HG03108 (cell line): ENCODE measurements around the gene GSC2.

Experiments used
- ATAC-seq: cut with Tn5 transposase; IDR thresholded peaks from one replicate; pipeline ENCODE4 v1.9.1; 2021; ENCODE audit warnings: moderate library complexity; ENCODE audit not compliant: unreplicated experiment

Gene GSC2

DNA sequence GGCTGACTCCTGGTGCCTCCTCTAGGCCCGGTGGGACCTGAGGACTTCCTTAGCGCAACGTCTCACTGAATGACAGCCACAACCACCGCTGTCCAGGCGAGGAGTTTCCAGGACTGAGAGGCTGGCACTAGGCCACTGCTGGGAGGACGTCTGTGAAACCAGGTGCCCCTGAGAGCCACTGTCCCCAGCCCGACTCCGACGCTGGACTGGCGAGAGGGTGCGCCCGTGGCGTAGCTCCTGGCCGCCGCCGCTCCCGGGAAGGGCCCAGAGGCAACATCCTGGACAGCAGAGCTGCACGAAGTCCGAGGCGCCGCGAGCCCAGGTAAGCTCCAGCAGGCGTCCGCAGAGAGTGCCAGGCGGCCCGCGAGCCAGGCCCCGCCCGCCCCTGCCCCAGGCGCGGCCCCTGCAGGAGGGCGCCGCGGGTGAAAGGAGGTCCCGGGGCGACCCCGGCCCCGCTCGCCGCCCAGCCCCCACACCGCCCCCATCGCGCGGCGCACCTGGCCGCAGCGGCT, 28.4 kb downstream of the GSC2 start:
- peak; percentile 10 for ATAC-seq

DNA sequence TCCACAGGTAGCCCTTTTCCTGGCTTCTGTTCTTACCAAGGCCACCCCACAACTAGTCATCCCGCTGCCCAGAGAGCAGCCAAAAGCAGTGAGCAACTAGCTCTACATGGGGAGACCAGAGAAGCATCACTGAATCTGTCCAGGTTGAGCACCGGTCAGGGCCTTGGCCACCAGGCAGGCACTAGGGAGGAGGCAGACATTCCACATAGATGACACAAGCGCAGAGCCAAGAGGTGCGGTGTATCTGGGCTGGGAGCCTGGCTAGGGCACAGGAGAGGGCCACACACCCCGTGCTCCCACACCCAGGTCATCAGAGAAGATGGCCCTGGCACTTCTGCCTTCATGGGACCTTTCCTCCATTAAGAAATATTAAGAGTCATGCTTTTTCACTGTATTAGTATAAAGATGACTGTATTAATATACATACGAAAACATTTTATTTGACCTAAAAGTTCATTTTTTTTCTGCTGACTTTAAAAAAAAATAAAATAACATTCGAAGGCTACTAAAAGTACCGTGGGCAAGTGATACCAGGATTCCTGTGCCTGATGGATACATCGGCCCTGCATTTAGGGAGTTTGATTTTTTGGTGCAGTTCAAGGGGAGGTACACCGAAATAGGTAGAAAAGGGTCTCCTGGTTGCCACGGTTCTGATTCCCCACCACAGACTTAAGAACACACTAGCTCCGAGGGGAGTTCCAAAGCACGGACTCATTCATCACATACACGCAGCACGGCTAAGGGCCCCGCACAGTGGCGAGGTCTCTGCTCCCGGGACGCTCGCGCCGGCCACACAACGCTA, 29.1 kb downstream of the GSC2 start:
- ATAC-seq = no peak

DNA sequence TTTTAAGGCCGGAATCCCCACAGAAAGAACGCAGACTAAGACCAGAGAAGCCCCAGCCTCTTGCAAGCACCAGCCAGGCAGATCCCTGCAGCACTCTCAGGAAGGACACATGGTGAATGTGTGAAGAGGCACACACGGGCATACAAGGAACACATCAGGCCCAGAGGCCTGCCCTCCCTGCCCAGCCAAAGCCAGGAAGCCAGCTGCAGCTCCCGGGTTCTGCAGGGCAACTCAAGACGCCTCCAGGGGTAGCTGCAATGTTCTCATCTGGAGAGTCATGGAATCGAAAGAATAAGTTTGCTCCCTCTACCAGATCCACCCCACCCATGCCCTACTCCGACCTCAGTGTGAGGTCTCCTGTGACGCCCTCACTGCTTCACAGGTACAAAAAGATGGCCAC, 30.1 kb downstream of the GSC2 start:
- no peak for ATAC-seq

DNA sequence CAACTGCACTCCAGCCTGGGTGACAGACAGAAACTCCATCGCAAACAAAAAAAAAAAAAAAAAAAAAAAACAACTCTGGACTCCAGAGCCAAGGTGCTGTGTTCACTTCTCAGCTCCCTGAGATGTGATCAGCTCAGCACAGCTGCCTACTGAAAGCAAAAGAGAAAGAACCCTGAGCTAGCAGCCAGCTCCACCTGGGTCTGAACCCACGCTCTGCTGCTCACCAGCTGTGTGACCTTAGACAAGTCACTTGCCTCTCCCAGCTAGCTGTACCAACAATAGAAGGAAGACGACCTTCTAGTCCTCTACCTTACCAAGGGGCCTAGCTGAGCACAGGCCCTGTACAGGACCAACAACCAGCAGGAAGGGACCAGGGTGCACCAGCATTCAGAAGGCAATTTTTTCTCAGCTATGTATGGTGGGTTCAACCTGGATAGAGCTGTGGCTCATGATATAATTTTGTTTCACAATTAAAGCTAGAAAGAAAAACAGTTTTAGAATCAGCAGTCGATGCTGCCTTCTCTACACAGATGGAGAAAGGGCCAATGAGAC, 31.7 kb downstream of the GSC2 start:
- ATAC-seq = peak; percentile 30

DNA sequence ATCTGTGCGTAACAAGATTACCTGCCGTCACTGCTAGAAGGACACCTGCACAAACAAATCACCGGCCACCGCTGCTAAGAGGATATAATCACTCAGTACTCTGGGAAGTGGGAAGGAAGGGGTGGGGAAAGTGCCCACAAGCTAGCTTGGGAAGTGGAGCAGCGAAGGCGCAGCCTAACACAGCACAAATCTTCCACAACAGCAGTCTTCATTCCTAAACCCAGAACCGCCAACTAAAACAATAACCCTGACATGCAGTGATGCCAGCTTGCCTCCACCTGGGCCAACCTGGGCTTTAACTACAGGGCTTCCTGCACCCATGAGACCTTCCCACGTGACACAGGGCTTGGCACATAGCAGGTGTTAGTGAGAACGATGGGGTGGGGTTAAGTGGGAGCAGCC, 33.0 kb downstream of the GSC2 start:
- ATAC-seq = no peak

DNA sequence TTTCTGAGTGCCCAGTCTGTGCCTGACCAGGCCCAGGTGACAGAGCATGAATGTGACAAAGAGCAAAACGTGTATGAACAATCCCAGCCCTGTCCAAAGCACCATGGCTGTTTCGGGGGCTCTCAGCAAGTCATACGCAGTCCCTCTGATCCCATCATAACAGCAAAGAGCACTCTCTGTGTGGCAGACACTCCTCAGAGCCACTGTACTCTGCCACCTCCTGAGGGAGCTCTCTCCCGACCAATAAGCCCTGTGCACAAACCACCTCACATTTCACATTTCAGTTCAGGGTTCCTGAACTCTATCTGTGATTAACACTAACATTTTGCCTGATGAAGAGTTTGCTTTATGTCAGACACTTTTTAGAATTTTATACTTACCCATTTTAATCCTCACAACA, 34.5 kb downstream of the GSC2 start:
- no peak for ATAC-seq

DNA sequence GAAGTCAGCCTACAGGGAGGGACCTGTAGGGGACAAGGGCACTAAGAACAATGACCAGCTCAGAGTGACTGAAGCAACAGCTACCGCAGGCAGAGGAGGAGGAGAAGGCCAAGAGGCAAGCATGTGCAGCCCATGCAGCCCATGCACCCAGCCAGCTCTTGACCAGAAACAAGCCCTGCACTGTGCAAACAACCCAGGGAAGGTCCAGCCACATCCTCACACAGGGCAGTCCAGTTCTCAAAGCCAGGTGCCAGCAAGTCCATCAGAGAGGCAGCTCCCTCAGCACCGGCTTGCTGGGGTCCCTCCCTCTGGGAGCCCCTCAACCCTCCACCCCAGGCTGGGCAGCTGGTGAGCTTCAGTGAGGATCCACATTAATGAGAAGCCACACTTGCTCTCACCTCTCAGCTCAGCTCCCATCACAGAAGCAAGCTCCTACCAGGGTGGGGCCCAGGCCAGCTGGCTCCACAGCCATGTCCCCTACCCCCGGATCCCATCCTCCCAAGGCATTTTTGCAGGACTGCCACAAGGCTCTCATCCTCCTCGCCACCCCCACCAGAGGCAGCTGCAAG, 35.0 kb downstream of the GSC2 start:
- no peak for ATAC-seq

DNA sequence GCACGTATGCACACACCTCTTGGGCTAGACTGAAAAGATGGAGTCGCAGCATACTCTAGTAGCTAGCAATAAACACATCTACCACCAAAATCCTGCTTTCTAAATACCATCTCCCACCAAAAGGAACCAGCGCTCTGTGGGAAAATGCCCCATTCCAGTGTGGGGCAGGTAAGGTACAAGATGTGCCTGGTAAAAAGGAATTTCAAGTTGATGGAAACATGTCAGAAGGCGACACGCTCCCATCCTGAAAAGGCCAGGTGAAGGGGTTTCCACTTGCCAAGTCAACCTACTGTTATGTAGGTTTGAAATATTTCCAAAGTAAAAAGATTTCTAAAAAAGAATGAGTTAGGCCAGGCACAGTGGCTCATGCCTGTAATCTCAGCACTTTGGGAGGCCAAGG, 36.7 kb downstream of the GSC2 start:
- ATAC-seq = no peak

DNA sequence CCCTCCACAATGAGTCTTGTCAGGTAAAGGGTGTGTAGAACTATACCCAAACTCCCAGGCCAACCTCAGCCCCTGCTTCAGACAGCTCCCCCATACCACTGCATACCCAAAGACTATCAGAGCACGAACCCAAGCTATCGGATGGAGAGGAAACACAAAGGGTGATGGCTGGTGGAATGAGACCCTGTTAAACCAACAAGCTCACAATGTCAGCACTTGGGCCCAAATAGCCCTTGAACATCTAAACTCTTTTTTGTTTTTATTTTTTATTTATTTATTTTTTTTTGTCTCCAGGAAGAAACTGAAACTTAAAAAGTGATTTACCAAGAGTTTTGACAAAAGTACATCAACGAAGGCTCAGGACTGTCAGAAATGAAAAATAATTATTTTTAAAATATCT, 38.5 kb downstream of the GSC2 start:
- no peak for ATAC-seq

DNA sequence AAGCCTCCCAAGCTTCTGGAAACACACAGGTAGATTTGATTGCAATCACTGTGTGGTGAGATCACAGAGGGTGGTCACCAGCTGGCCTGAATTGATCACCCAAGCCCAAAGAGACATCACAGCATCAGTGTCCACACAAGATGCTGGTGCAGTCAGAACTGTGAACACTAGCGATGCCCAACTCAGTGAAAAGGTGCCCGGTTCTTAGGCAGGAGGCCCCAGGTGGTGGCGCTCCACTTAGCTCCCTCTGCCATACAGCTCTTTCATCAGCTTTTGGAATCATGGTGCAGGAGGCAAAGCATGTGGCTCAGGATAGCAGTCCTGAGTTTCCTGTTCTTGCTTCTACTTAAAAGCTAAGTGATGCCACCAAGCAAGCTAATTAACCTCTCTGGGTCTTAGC, 39.0 kb downstream of the GSC2 start:
- no peak for ATAC-seq

DNA sequence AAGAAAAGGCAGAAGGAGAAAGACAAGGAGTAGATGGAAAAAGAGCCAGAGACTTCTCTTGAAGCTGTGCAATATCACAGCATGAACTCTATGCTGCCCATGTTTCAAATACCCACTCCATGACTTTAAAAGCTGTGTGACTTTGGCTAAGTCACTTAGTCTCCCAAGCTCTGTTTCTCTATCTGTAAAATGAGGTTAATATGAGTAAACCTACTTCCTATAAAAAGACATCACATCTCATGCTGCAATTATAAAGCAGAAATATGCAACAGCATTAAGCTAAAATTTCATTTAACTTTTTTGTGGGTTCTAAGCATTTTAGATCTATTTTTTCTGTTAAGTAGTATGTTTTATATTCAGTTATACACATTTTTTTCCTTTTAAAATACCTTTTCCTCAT, 39.4 kb downstream of the GSC2 start:
- ATAC-seq = no peak

DNA sequence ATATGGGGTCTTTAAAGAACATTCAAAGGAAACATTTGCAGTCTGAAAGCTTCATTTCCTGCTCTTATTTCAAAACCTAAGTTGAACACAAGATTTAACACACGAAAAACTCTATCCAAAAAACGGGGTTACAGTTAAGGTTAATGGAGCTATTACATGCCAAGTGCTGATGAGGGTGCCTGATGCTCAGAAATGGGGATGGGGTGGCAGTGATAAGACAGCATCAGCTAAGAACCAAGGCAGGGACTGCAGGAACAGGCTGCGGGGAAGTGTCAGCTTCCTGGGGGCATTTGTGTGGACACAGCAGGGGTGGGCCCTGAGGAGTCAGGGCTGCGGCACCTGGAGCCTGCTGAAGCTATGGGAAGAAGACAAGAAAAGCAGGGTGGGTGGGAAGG, 40.0 kb downstream of the GSC2 start:
- ATAC-seq = no peak

DNA sequence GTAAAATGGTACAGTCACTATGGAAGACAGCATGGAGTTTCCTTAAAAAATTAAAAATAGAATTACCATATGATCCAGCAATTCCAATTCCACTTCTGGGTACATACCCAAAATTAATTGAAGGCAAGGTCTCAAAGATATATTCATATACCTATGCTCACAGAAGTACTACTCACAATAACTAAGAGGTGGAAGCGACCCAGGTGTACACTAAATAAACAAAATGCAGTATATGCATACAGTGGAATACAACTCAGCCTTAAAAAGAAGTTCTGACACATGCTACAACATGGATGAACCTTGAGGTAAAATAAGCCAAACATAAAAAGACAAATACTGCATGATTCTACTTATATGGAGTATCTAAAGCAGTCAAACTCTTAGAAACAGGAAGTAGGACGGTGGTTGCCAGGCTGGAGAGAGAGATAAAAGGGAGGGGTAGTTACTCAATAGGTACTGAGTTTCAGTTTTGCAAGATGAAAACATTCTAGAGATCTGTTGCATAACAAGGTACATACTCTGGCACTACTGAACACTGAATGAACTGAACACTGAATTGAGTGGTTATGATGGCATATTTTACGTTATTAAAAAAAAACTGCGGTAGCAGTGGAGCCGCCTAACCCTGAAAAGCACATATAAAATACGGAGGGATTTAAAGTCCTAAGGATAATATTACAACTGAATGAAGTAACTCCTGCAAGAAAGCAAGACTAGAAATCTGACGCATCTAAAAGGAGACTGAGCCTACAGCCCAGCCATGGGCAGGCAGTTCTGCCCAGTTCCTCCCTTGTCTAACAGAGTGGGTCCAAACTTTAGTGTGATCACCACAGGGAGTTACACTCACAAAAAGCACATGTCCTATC, 40.7 kb downstream of the GSC2 start:
- peak; percentile 83 for ATAC-seq

DNA sequence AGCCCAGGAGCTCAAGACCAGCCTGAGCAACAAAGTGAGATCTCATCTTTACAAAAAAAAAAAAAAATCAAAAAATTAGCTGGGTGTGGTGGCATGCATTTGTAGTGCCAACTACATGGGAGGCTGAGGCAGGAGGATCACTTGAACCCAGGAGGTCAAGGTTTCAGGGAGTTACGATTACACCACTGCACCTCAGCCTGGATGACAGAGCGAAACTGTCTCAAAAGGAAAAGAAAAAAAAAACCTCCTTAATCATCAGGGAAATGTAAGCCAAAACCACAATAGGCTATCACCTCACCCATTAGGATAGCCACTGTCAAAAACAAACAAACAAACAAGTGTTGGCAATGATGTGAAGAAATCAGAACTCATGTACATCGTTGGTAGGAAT, 41.3 kb downstream of the GSC2 start:
- no peak for ATAC-seq

DNA sequence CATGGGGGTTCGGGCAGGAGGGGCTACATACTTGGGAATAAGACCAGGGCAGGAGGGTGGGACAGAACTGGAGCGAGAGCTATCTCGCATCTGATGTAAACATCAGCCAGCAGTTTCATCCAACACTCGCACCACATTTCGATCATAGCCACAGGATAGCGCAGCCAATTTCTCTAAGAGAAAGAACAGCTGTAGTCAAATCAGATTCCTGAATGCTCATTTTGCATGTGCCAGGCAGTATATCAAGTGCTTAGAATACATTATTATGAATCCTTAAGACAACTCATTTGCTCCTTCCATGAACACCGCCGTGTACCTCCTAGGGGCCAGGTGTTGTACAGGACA, 42.4 kb downstream of the GSC2 start:
- no peak for ATAC-seq

DNA sequence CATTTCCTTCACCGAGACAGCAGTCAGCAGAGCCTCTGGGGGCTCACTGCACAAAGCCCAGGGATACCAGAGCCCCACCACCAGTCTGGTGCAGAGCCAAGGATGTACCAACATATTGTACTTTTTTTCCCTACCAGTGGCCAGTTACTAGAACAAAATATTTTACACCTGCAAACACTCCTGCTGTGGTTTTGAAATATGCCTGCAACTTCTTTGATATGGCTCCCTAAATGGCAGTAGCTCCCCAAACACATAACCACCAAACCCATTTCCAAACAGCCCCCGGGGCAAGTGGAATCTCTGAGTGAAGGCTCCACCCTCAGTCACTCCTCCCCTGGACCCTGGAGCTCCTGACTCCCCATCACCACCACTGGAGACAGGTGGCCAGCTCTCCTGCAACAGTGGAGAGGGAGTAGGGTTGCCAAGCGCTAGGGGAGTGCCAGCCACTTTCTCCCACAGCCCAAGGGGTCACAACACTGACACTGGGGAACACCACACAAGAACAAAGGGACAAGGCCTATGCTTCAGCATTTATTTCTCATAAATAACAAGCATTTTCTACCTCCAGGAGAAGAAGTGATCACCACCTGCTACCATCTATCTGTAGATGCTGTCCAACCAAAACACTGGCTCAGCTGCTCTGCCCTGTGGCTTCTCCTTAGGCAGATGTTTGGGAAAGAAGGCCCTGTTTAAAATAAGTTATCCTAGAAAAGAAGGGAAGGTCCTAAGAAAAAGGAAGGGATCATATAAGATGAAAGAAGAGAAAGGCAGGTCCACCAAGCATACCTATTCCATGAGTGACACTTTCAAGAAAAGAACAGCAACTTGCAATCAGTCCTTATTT, 43.0 kb downstream of the GSC2 start:
- no peak for ATAC-seq

DNA sequence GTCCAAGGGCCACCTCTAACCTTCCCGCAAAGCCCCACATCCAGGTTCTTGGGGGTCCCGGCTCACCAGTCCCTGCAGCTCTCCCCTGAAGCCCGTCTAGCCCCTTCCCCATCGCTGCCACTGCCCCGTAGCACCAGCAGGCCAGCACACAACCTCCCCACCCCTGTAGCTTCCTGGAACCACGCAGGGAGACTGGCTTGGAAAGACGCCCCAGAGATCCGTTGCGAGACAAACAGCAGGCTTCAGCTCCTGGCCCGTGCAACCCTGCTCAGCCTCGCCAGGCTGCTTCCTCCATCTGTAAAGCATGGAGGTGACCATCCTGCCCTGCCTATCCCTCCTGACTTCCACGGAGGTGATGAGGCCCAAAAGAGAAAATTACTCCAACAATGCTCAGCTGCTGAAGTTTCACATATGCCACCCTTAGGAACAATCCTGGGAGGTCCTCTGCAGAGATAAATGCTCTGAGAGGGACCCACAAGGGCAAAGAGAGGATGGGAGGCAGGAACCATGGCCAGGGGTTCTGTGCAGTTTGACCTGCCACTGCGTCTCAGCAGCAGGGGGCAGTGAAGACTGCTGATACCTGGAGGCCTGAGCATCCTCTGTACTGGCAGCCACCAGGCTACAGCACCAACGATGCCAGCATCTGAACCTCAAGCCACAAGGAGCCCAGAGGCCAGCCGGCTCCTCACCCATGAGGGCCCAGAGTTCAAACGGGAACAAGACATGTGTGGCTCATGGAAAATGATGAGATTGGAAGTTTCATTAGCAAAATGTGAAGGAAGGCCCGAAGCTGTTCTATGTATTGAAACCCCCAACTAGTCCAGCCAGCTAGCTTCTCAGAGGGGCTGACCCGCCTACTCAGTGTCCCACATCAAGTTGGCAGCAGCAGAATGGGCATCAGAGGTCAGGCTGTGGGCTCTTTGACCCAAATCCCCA, 44.0 kb downstream of the GSC2 start:
- no peak for ATAC-seq

DNA sequence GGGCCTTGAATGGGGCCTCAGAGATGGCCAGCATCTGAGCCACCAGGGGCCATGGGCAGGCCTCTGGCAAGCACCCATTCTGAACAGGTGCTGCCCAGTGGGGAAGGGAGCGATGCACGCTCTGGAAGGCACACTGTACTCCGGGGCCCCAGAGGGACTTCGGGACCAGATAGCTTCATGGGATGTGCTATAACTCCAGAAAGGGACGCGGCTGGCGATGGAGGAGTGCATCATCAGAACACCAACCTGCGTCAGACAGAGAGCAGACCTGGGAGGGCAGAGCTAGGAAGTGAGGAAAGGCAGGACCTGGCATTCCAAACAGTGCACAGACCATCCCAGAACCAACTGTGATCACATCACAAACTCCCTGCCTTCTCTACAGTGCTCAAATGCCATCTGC, 44.6 kb downstream of the GSC2 start:
- no peak for ATAC-seq
